Measurements from ENCODE around the gene LMAN2. TPM values are rescaled to one million over a fixed set of nuclear protein-coding genes. Genes with fewer than 3 reads are reported as not detected.

The LMAN2 gene
- total and polyA plus RNA-seq, 7 experiments from 2014 or later: 71.8 to 202 (median 102) TPM

DNA sequence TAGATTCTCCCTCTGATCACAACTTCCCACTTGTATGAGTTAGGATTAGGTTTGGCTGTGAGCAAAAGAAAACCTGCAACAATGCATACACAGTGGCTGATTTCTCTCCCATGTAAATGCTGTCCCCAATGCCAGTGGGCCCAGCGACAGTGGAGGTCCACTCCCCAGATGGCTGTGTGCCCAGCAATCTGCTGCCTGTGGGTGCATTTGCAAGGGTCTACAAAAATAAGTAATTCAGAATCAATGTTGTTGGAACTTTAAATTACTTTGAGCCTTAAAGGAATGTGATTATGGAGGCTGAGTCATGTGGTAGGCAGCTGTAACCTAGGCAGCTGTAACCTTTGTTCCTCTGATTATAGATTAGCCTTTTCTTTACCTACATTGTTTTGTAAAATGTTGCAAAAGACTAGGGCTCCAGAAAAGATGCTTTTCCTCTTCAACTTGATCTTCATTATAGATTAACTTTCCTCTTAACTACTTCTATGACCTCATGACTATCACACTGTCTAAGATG, 25.5 kb downstream of the LMAN2 start:
- intact Hi-C loops (cut with micrococcal nuclease): no loop called here
- Histone ChIP-seq H3K36me3 (ENCODE audit: control insufficient read depth in 2 of 3, insufficient read depth in 3 of 3, low read length in 3 of 3) (peaks cover 0 to 21% (median 5%) of the 10 kb centered on the region in 3 experiments), H3K27ac (ENCODE audit: low read depth, low read length) (no peak overlapping the region), H3K27me3 (ENCODE audit: control insufficient read depth in 2 of 2, insufficient read depth in 2 of 2, low read length in 2 of 2) (no peaks in the 10 kb centered on the region), H3K9me3 (ENCODE audit: control insufficient read depth in 2 of 3, low read length in 3 of 3) (no peaks in the 10 kb centered on the region), H3K4me1 (ENCODE audit: control insufficient read depth in 2 of 2, insufficient read depth in 2 of 2, low read length in 2 of 2) (no peaks in the 10 kb centered on the region), H3K4me3 (ENCODE audit: low read length) (no peak overlapping the region)
- ChIA-PET POLR2A (no interaction called here), CTCF (no interaction called here)
- DNase-seq: no peak
- ATAC-seq: no peak
- Mint-ChIP-seq H3K36me3 (peaks cover 8 to 23% (median 12%) of the 10 kb centered on the region in 5 donors), H3K27me3 (no peaks in the 10 kb centered on the region), H3K9me3 (no peaks in the 10 kb centered on the region), H3K27ac (no peak overlapping the region), H3K4me3 (no peak overlapping the region), H3K4me1 (peaks cover 0 to 41% (median 11%) of the 10 kb centered on the region in 7 donors)

DNA sequence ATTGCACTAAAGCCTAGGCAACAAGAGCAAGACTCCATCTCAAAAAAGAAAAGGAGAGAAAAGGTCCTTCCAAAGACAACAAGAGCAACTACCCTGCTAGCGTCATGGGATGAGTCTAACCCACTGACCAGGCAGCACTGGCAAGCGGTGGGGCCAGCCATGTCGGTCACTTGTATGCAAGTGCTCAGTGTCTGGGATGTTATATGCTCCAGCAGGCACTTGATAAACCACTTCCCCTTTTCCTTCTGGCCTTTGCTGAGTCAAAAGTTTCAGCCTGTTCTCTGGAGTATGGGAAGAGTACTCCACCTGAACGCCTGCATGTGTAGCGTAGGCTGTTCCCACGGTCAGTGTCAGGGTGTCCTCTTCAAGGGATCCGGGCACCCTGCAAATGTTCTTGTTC, 30.6 kb downstream of the LMAN2 start:
- H3K27ac ChIP-seq (ENCODE audit: low read depth, low read length): no peak overlapping the region
- no peaks in the 10 kb centered on the region for H3K9me3 ChIP-seq (ENCODE audit: control insufficient read depth in 2 of 3, low read length in 3 of 3)
- peaks cover 0 to 30% (median 10%) of the 10 kb centered on the region in 5 donors for H3K36me3 Mint-ChIP-seq
- no peak overlapping the region for H3K4me3 Mint-ChIP-seq
- no peak overlapping the region for H3K27ac Mint-ChIP-seq
- DNase-seq (no peak), ATAC-seq (peak; percentile 45)
- H3K27me3 ChIP-seq (ENCODE audit: control insufficient read depth in 2 of 2, insufficient read depth in 2 of 2, low read length in 2 of 2): no peaks in the 10 kb centered on the region
- H3K4me1 Mint-ChIP-seq: peaks cover 0 to 45% (median 21%) of the 10 kb centered on the region in 7 donors
- no peaks in the 10 kb centered on the region for H3K4me1 ChIP-seq (ENCODE audit: control insufficient read depth in 2 of 2, insufficient read depth in 2 of 2, low read length in 2 of 2)
- H3K4me3 ChIP-seq (ENCODE audit: low read length): no peak overlapping the region
- H3K27me3 Mint-ChIP-seq: no peaks in the 10 kb centered on the region
- ChIA-PET POLR2A (no interaction called here), CTCF (no interaction called here)
- peaks cover 0 to 4% (median 0%) of the 10 kb centered on the region in 11 donors for H3K9me3 Mint-ChIP-seq
- peaks cover 0 to 4% (median 0%) of the 10 kb centered on the region in 3 experiments for H3K36me3 ChIP-seq (ENCODE audit: control insufficient read depth in 2 of 3, insufficient read depth in 3 of 3, low read length in 3 of 3)
- intact Hi-C loops (cut with micrococcal nuclease): no loop called here

DNA sequence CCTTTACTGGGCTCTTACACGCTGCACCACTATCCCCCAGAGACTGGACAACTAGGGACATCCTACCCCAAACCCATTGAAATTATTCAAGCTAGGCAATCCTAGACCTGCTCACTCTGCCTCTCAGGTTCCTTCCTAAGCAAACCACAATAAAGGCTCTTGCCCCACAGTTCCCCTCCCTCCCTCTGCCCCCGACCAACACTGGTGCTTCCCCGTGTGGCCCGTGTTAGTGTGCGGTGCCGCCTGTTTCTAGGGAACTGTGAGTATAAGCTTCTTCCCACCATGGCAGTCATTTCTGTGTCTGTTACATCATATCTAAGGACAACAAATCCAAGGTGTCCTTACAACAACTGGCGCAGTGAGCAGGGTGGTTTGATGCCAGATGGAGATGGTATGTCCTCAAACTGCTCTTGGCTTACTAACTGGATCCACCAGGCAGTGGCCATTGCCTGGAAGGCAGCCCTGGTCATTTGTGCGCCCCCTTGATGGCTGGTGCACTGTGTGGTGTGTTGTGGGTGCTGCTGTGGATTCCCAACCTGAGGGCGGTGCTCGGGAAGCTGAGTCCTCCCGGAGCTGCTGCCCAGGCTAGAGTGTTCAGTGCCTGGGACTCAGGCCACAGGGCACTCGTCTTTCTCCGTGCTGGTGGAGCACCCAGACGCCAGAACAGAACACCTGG, 31.4 kb downstream of the LMAN2 start:
- DNase-seq (no peak), ATAC-seq (peak; percentile 64)
- intact Hi-C loops (cut with micrococcal nuclease): loop anchor here (2.0 to 10.0 kb wide), 2 partner anchors 71 to 675 kb away; partner anchors contain the start of gene TSPAN17 (in 1 of the 2)
- ChIA-PET CTCF (interaction anchor here (0.9 to 3.1 kb wide), 5 partner anchors 11 to 133 kb away, joined by 3 to 25 read pairs (median 13); no protein-coding TSS in a partner anchor), POLR2A (no interaction called here)
- Mint-ChIP-seq H3K9me3 (peaks cover 0 to 4% (median 0%) of the 10 kb centered on the region in 11 donors), H3K27ac (peak overlapping the region in 2 of 9 donors; percentile 29 to 41), H3K27me3 (no peaks in the 10 kb centered on the region), H3K4me1 (peaks cover 0 to 49% (median 21%) of the 10 kb centered on the region in 7 donors), H3K4me3 (no peak overlapping the region), H3K36me3 (peaks cover 0 to 29% (median 10%) of the 10 kb centered on the region in 5 donors)
- Histone ChIP-seq H3K36me3 (ENCODE audit: control insufficient read depth in 2 of 3, insufficient read depth in 3 of 3, low read length in 3 of 3) (peaks cover 0 to 4% (median 0%) of the 10 kb centered on the region in 3 experiments), H3K27ac (ENCODE audit: low read depth, low read length) (no peak overlapping the region), H3K4me1 (ENCODE audit: control insufficient read depth in 2 of 2, insufficient read depth in 2 of 2, low read length in 2 of 2) (no peaks in the 10 kb centered on the region), H3K9me3 (ENCODE audit: control insufficient read depth in 2 of 3, low read length in 3 of 3) (no peaks in the 10 kb centered on the region), H3K4me3 (ENCODE audit: low read length) (no peak overlapping the region), H3K27me3 (ENCODE audit: control insufficient read depth in 2 of 2, insufficient read depth in 2 of 2, low read length in 2 of 2) (no peaks in the 10 kb centered on the region)

DNA sequence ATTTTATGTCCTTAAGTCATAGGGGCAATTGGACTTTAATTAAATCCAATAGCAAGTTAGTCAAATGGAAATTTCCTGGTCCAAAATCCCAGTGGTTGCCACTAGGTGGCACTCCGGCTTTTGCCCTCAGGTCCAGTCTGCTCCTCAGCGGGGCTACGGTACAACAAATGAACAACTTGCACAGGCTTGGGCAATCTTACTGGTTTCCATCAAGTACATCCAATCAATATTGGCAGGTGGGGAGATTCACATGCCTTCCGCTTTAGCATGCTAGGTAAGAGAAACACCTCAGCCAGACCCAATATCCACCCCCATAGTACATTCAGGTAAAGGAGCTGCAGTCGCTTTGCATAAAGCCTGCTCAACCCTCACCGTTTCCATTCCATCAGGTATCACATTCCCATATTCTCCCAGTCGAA, 33.5 kb downstream of the LMAN2 start:
- Histone ChIP-seq H3K9me3 (ENCODE audit: control insufficient read depth in 2 of 3, low read length in 3 of 3) (no peaks in the 10 kb centered on the region), H3K4me3 (ENCODE audit: low read length) (no peak overlapping the region), H3K36me3 (ENCODE audit: control insufficient read depth in 2 of 3, insufficient read depth in 3 of 3, low read length in 3 of 3) (no peaks in the 10 kb centered on the region), H3K4me1 (ENCODE audit: control insufficient read depth in 2 of 2, insufficient read depth in 2 of 2, low read length in 2 of 2) (peaks cover 1% of the 10 kb centered on the region in 2 donors), H3K27ac (ENCODE audit: low read depth, low read length) (no peak overlapping the region), H3K27me3 (ENCODE audit: control insufficient read depth in 2 of 2, insufficient read depth in 2 of 2, low read length in 2 of 2) (no peaks in the 10 kb centered on the region)
- ATAC-seq (peak; percentile 84), DNase-seq (peak; percentile 41 to 73 (median 69))
- Mint-ChIP-seq H3K27ac (peak overlapping the region in 2 of 9 donors; percentile 32 to 37), H3K9me3 (peaks cover 0 to 5% (median 0%) of the 10 kb centered on the region in 11 donors), H3K27me3 (no peaks in the 10 kb centered on the region), H3K4me3 (no peak overlapping the region), H3K4me1 (peaks cover 0 to 49% (median 20%) of the 10 kb centered on the region in 7 donors), H3K36me3 (peaks cover 0 to 28% (median 10%) of the 10 kb centered on the region in 5 donors)
- POLR2A ChIA-PET: interaction anchor here (1.5 to 2.1 kb wide), 2 partner anchors 34 to 65 kb away, joined by 5 read pairs; partner anchors contain the start of gene LMAN2
- intact Hi-C loops (cut with micrococcal nuclease): loop anchor here (1.0 to 10.0 kb wide), 9 partner anchors 33 to 673 kb away; partner anchors contain the start of genes LMAN2 (in 1 of the 2) and TSPAN17 (in 1 of the 2)
- CTCF ChIA-PET: interaction anchor here (0.6 to 3.1 kb wide), 15 partner anchors 9 to 221 kb away, joined by 3 to 25 read pairs (median 4); partner anchors contain the start of gene PDLIM7

DNA sequence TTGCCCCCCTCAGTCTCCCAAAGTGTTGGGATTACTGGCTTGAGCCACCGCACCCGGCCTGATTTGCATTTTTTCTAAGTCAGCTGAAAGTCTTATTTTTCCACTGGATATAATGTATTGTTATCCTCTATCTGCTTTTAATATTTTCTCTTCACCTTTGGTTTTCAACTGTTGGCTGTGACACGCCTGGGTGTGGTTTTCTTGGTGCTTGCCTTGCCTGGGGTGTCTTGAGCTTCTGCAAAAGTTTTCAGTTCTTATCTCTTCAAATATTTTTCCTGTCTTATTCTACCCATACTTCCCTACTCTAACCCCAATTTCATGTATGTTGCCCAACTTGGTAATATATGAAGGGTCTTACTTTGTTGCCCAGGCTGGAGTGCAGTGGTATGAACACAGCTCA, 35.5 kb downstream of the LMAN2 start:
- ChIA-PET CTCF (interaction anchor here (0.6 to 2.5 kb wide), 9 partner anchors 26 to 203 kb away, joined by 3 to 9 read pairs (median 4); no protein-coding TSS in a partner anchor), POLR2A (interaction anchor here (0.9 kb wide), 1 partner anchor 134 kb away, joined by 3 read pairs; no protein-coding TSS in a partner anchor)
- peak overlapping the region in 1 of 9 donors; percentile 58 for H3K27ac Mint-ChIP-seq
- peaks cover 0 to 5% (median 0%) of the 10 kb centered on the region in 11 donors for H3K9me3 Mint-ChIP-seq
- ATAC-seq: no peak
- Histone ChIP-seq H3K36me3 (ENCODE audit: control insufficient read depth in 2 of 3, insufficient read depth in 3 of 3, low read length in 3 of 3) (no peaks in the 10 kb centered on the region), H3K4me3 (ENCODE audit: low read length) (no peak overlapping the region), H3K27ac (ENCODE audit: low read depth, low read length) (no peak overlapping the region), H3K9me3 (ENCODE audit: control insufficient read depth in 2 of 3, low read length in 3 of 3) (no peaks in the 10 kb centered on the region), H3K27me3 (ENCODE audit: control insufficient read depth in 2 of 2, insufficient read depth in 2 of 2, low read length in 2 of 2) (no peaks in the 10 kb centered on the region), H3K4me1 (ENCODE audit: control insufficient read depth in 2 of 2, insufficient read depth in 2 of 2, low read length in 2 of 2) (peaks cover 8% of the 10 kb centered on the region in 2 donors)
- peaks cover 0 to 20% (median 6%) of the 10 kb centered on the region in 5 donors for H3K36me3 Mint-ChIP-seq
- intact Hi-C loops (cut with micrococcal nuclease): loop anchor here in 1 of 2 donors (10.0 kb wide), 1 partner anchor 671 kb away; the partner anchor contains the start of gene TSPAN17
- no peak overlapping the region for H3K4me3 Mint-ChIP-seq
- peaks cover 6 to 51% (median 26%) of the 10 kb centered on the region in 7 donors for H3K4me1 Mint-ChIP-seq
- peaks cover 0 to under 1% (median 0%) of the 10 kb centered on the region in 5 donors for H3K27me3 Mint-ChIP-seq
- no peak for DNase-seq

DNA sequence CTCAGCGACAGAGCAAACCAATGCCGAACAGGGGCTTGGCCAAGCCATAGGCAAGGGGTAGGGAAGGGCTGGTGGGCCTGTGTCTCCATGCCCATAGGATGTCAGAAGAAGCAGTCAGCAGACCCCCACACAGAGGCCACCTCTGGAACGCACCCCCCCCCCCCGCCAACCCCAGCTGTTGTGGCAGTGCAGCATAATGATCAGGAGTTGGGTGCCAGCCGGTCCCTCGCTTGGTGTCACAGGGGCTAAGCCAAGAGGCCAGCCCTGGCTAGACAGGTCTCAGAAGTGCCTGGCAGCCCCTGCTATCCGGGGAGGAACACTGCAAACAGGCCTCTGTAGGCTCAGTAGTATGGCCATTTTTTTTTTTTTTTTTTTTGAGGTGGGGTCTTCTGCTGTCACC, 36.1 kb downstream of the LMAN2 start:
- H3K27me3 ChIP-seq (ENCODE audit: control insufficient read depth in 2 of 2, insufficient read depth in 2 of 2, low read length in 2 of 2): no peaks in the 10 kb centered on the region
- no peak overlapping the region for H3K27ac ChIP-seq (ENCODE audit: low read depth, low read length)
- H3K9me3 ChIP-seq (ENCODE audit: control insufficient read depth in 2 of 3, low read length in 3 of 3): no peaks in the 10 kb centered on the region
- no peak overlapping the region for H3K4me3 ChIP-seq (ENCODE audit: low read length)
- intact Hi-C loops (cut with micrococcal nuclease): loop anchor here in 1 of 2 donors (10.0 kb wide), 1 partner anchor 671 kb away; the partner anchor contains the start of gene TSPAN17
- ATAC-seq: no peak
- peaks cover 14% of the 10 kb centered on the region in 2 donors for H3K4me1 ChIP-seq (ENCODE audit: control insufficient read depth in 2 of 2, insufficient read depth in 2 of 2, low read length in 2 of 2)
- peaks cover 0 to 5% (median 0%) of the 10 kb centered on the region in 11 donors for H3K9me3 Mint-ChIP-seq
- ChIA-PET CTCF (interaction anchor here (0.6 to 2.5 kb wide), 9 partner anchors 27 to 742 kb away, joined by 3 to 9 read pairs (median 4); no protein-coding TSS in a partner anchor), POLR2A (interaction anchor here (0.6 kb wide), 1 partner anchor 57 kb away, joined by 4 read pairs; no protein-coding TSS in a partner anchor)
- no peaks in the 10 kb centered on the region for H3K36me3 ChIP-seq (ENCODE audit: control insufficient read depth in 2 of 3, insufficient read depth in 3 of 3, low read length in 3 of 3)
- peaks cover 0 to 5% (median 0%) of the 10 kb centered on the region in 5 donors for H3K27me3 Mint-ChIP-seq
- no peak for DNase-seq
- H3K4me1 Mint-ChIP-seq: peaks cover 11 to 57% (median 30%) of the 10 kb centered on the region in 7 donors
- no peak overlapping the region for H3K27ac Mint-ChIP-seq
- H3K36me3 Mint-ChIP-seq: peaks cover 0 to 22% (median 6%) of the 10 kb centered on the region in 5 donors
- no peak overlapping the region for H3K4me3 Mint-ChIP-seq
